GM12878 (cell line): Measurements from ENCODE around the gene FAM186B. TPM values are rescaled to one million over a fixed set of nuclear protein-coding genes. Genes with fewer than 3 reads are reported as not detected.

Experiments used
- ATAC-seq: fragments of 200-7000 bp; cut with Tn5 transposase; 3 replicates; pipeline ENCODE4 v1.9.1; 2020; ENCODE audit warnings: mild to moderate bottlenecking, moderate library complexity
- BruUV-seq: library from RNA; stranded (reverse); fragments of 400-500 nt; replicated peaks from 2 replicates; lab custom pipeline; 2021; lab: Mats Ljungman, UMichigan
- CTCF ChIA-PET: fragments of 300-600 bp; sonication (Branson Sonifier 250); formaldehyde crosslinking; extraction: SDS; loops from one replicate; lab custom pipeline; 2021; ENCODE audit warnings: inconsistent platforms; lab: Yijun Ruan, JAX
- POLR2A ChIA-PET: fragments of 350-600 bp; formaldehyde crosslinking; extraction: SDS; loops from one replicate; lab custom pipeline; 2021; ENCODE audit warnings: inconsistent platforms; lab: Charles Lee
- RAD21 ChIA-PET: fragments of 300-600 bp; sonication (Branson Sonifier 250); formaldehyde crosslinking; loops from one replicate; lab custom pipeline; 2023; ENCODE audit warnings: antibody characterized with exemption; ENCODE audit not compliant: unreplicated experiment; lab: Charles Lee
- SMC1A ChIA-PET: fragments of 300-600 bp; sonication (Branson Sonifier 250); formaldehyde crosslinking; loops from one replicate; lab custom pipeline; 2023; ENCODE audit not compliant: unreplicated experiment, uncharacterized antibody; lab: Charles Lee
- DNase-seq: peaks from one replicate; pipeline ENCODE4 v3.0.0-alpha.2; 2011; ENCODE audit warnings: low read depth, low spot score
- FAIRE-seq: peaks from 3 replicates; lab custom pipeline; 2011; peaks lifted over from hg19 to GRCh38; lab: Jason Lieb, UNC
- H2AFZ ChIP-seq: 2 replicates; pipeline ENCODE4 v1.6.0; 2011; ENCODE audit warnings: low read depth, low read length, control low read depth; ENCODE audit not compliant: control insufficient read depth
- H3K27ac ChIP-seq: 2 replicates; pipeline ENCODE4 v1.5.1; 2011; ENCODE audit warnings: control low read depth; ENCODE audit not compliant: control insufficient read depth, insufficient read depth
- H3K27me3 ChIP-seq, 2 experiments: replicated peaks in 1 of 2; 2 replicates each; pipeline versions ENCODE4 v1.6.0 to v1.6.1; 2011; ENCODE audit warnings: low read length in 1 of 2; ENCODE audit not compliant: control insufficient read depth in 2 of 2, insufficient read depth in 2 of 2
- H3K36me3 ChIP-seq, 2 experiments: 2 replicates each; pipeline ENCODE4 v1.5.1; 2011; ENCODE audit warnings: low read length in 1 of 2; ENCODE audit not compliant: control insufficient read depth in 2 of 2, insufficient read depth in 2 of 2
- H3K4me1 ChIP-seq: 2 replicates; pipeline ENCODE4 v1.6.1; 2011; ENCODE audit warnings: mild to moderate bottlenecking, low read length, moderate library complexity, mixed read lengths; ENCODE audit not compliant: control insufficient read depth, insufficient read depth
- H3K4me2 ChIP-seq: 2 replicates; pipeline ENCODE4 v1.6.0; 2011; ENCODE audit warnings: control low read depth; ENCODE audit not compliant: control insufficient read depth, insufficient read depth
- H3K4me3 ChIP-seq: fragments of 200-600 bp; sonication (generic); 2 replicates; pipeline ENCODE4 v1.5.1; 2016
- H3K79me2 ChIP-seq: 2 replicates; pipeline ENCODE4 v1.6.0; 2011; ENCODE audit warnings: low read length; ENCODE audit not compliant: control insufficient read depth, insufficient read depth
- H3K9ac ChIP-seq: 2 replicates; pipeline ENCODE4 v1.8.0; 2011; ENCODE audit warnings: low read length, control low read depth, mixed read lengths; ENCODE audit not compliant: control insufficient read depth, insufficient read depth
- H3K9me3 ChIP-seq: replicated peaks from 3 replicates; pipeline ENCODE4 v1.5.1; 2011; ENCODE audit warnings: mild to moderate bottlenecking, low read length; ENCODE audit not compliant: control insufficient read depth, insufficient read depth
- H4K20me1 ChIP-seq: 2 replicates; pipeline ENCODE4 v1.6.0; 2011; ENCODE audit not compliant: control insufficient read depth, insufficient read depth
- ATF3 ChIP-seq: IDR thresholded peaks from 2 replicates; pipeline ENCODE4 v1.6.1; 2011; ENCODE audit warnings: low read depth, mild to moderate bottlenecking, low read length, moderate library complexity, borderline replicate concordance; ENCODE audit errors: extremely low read depth
- ELK1 ChIP-seq: IDR thresholded peaks from 2 replicates; pipeline ENCODE4 v1.6.1; 2012; ENCODE audit warnings: low read depth, low read length, improper control_type of control experiment
- GATAD2B ChIP-seq: fragments of 450-650 bp; conservative IDR thresholded peaks from 2 replicates; pipeline ENCODE4 v1.6.1; 2017; ENCODE audit warnings: low read depth, mild to moderate bottlenecking, moderate library complexity
- HDAC2 ChIP-seq: fragments of 200-600 bp; sonication (generic); IDR thresholded peaks from 2 replicates; pipeline ENCODE4 v1.6.1; 2017
- IKZF2 ChIP-seq, 2 experiments: fragments of 450-650 bp; IDR thresholded peaks; 2 replicates each; pipeline ENCODE4 v1.6.1; 2017; ENCODE audit warnings: mild to moderate bottlenecking in 2 of 2, moderate library complexity in 2 of 2
- NFIC ChIP-seq: IDR thresholded peaks from 2 replicates; pipeline ENCODE4 v1.6.1; 2012; ENCODE audit warnings: low read depth, mild to moderate bottlenecking, inconsistent platforms, low read length, moderate library complexity
- PBX3 ChIP-seq: IDR thresholded peaks from 2 replicates; pipeline ENCODE4 v1.6.1; 2011; ENCODE audit warnings: mild to moderate bottlenecking, low read depth, low read length, moderate library complexity; ENCODE audit not compliant: insufficient replicate concordance
- POLR2A ChIP-seq: IDR thresholded peaks from 2 replicates; pipeline ENCODE4 v1.6.1; 2011; ENCODE audit warnings: low read depth, mild to moderate bottlenecking, low read length
- WGBS: methylation state at CpG from one replicate; pipeline ENCODE4 v1.1.6; 2016; ENCODE audit warnings: low lambda C conversion rate; ENCODE audit not compliant: insufficient replicate concordance, insufficient coverage; ENCODE audit errors: missing lambda C conversion rate; 5-methylcytosine and 5-hydroxymethylcytosine counted together
- in situ Hi-C: fragments of 300-500 bp; cut with MboI; formaldehyde crosslinking; loops from 9 replicates; pipeline ENCODE4 v1.14.3; 2018; ENCODE audit warnings: mixed read lengths
- intact Hi-C: fragments of 100-400 bp; cut with micrococcal nuclease; formaldehyde crosslinking; loops from one replicate; pipeline ENCODE4 v1.14.2; 2022; ENCODE audit not compliant: unreplicated experiment
- polyA plus RNA-seq, 11 experiments: library from polyadenylated mRNA; depleted of rRNA in 4 of 11; unstranded in 6 of 11; stranded (reverse) in 5 of 11; fragments of >200 nt; fragmentation: Nextera tagmentation in 4 of 11; fragmentation: Illumina TruSeq in 1 of 11; extraction: Ambion mirVana in 4 of 11; extraction: Trizol in 1 of 11; gene quantifications; 1 replicate in 1 of 11; 2 replicates in 10 of 11; pipeline versions ENCODE4 v1.2.1 to v1.2.3, GENCODE V29; 2011 to 2016; ENCODE audit warnings: inconsistent platforms in 2 of 11, missing spikeins in 2 of 11, low read depth in 1 of 11
- total RNA-seq, 4 experiments: library from RNA; depleted of rRNA in 3 of 4; stranded (reverse); fragments of >200 nt in 3 of 4; fragmentation: Illumina TruSeq in 1 of 4; extraction: Trizol in 1 of 4; gene quantifications; 2 replicates each; pipeline versions ENCODE4 v1.2.1 to v1.2.3, GENCODE V29; 2013 to 2021

The FAM186B gene
- total and polyA plus RNA-seq, 10 of the 15 experiments (the other 5 are each of a cell fraction or from before 2014, with no cell fraction given): 0.13 to 0.79 (median 0.51) TPM

- ChIA-PET RAD21 (no interaction called here), CTCF (interaction anchor here (0.6 to 1.8 kb wide), 4 partner anchors 21 to 257 kb away, joined by 3 to 6 read pairs (median 3); no protein-coding TSS in a partner anchor), SMC1A (interaction anchor here (0.7 kb wide), 1 partner anchor 33 kb away, joined by 3 read pairs; no protein-coding TSS in a partner anchor), POLR2A (no interaction called here)
- ATAC-seq: no peak
- FAIRE-seq: no peak
- BruUV-seq: no TSS peak
- no peak for DNase-seq
- no peaks in the 10 kb centered on the region for H3K27me3 ChIP-seq
- H3K79me2 ChIP-seq: no peaks in the 10 kb centered on the region
- TF ChIP-seq HDAC2: no peak
- no peak for TF ChIP-seq IKZF2 (IDR thresholded peaks at IDR 0.05)
- TF ChIP-seq PBX3: no peak
- no peak for TF ChIP-seq ATF3
- no peak for TF ChIP-seq GATAD2B
- no peak for TF ChIP-seq ELK1
- no peak for TF ChIP-seq NFIC
- no peak for TF ChIP-seq POLR2A
- in situ Hi-C loops: no loop called here
- H3K36me3 ChIP-seq: no peaks in the 10 kb centered on the region
- no peaks in the 10 kb centered on the region; the same call in 2 of the 3 replicates for H3K9me3 ChIP-seq
- no peak overlapping the region for H3K9ac ChIP-seq
- no peak overlapping the region for H3K4me2 ChIP-seq
- intact Hi-C loops: no loop called here
- H4K20me1 ChIP-seq: no peaks in the 10 kb centered on the region
- no peak overlapping the region for H2AFZ ChIP-seq
- no peaks in the 10 kb centered on the region for H3K4me1 ChIP-seq
- 94% methylated on average over 7 of the region's 7 CpGs for WGBS
- no peak overlapping the region for H3K4me3 ChIP-seq
- H3K27ac ChIP-seq: no peak overlapping the region
These were observed 10.3 kb upstream of the FAM186B start for GRCh38 chr12:49615725-49616124.
